Measurements from ENCODE around the gene CNGA2. TPM values are rescaled to one million over a fixed set of nuclear protein-coding genes. Genes with fewer than 3 reads are reported as not detected.

CNGA2 gene
- total and polyA plus RNA-seq, 9 of the 15 experiments (the other 6 are each of a cell fraction or from before 2014, with no cell fraction given), result not detected

DNA sequence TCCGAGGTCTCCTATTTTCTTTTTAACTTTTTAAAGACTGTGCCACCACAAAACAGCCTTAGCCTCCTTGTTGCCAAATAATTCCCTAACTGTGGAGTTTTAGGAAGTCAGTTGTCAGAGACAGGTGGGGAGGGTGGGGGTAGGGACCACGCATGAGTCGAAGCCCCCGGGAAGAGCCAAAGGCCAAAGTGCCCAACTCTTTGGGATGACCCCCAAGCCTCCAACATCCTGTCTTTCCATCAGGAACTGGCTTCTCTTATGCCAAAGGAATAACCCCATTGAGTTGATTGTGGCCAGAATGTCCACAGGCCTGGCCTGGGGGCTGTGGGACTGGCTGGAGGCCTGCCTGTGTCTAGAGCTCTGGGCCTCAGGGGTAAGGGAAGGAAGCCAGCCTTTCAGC is 33.5 kb upstream of the CNGA2 start (continued):
- TF ChIP-seq HOMEZ (CRISPR knock-in tag; IDR thresholded peaks at IDR 0.05) (no peak), FOXA3 (CRISPR knock-in tag; conservative IDR thresholded peaks at IDR 0.05 in 1 of 2, IDR thresholded peaks at IDR 0.05 in 1 of 2) (no peak)
- TF ChIP-seq, protein P1, sequence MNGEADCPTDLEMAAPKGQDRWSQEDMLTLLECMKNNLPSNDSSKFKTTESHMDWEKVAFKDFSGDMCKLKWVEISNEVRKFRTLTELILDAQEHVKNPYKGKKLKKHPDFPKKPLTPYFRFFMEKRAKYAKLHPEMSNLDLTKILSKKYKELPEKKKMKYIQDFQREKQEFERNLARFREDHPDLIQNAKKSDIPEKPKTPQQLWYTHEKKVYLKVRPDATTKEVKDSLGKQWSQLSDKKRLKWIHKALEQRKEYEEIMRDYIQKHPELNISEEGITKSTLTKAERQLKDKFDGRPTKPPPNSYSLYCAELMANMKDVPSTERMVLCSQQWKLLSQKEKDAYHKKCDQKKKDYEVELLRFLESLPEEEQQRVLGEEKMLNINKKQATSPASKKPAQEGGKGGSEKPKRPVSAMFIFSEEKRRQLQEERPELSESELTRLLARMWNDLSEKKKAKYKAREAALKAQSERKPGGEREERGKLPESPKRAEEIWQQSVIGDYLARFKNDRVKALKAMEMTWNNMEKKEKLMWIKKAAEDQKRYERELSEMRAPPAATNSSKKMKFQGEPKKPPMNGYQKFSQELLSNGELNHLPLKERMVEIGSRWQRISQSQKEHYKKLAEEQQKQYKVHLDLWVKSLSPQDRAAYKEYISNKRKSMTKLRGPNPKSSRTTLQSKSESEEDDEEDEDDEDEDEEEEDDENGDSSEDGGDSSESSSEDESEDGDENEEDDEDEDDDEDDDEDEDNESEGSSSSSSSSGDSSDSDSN (IDR thresholded peaks at IDR 0.05; ENCODE audit: borderline replicate concordance in 1 of 2, low read depth in 2 of 2, low read length in 2 of 2), result no peak

DNA sequence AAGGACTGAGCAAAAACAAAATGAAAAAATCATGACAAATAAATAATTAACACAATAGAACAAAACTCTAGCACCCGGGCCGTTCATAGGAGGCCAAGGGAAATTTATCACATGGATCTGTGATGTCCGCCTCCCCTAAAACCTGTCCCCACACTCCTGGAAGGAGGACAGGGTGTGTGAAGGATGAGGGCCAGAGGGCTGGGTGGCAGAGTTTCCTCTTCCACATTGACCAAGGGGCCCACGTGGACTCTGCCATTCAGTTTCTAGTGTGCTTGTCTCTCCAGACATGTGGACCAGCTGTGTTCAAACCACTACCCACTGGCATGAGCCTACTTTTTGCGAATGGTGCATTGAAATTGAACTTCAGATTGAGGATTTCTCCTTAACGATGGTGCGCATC is 33.0 kb upstream of the CNGA2 start:
- no peaks in the 10 kb centered on the region for H4K20me1 ChIP-seq (replicated peaks; ENCODE audit: control insufficient read depth, insufficient read depth, low read length)
- no peaks in the 10 kb centered on the region for H3K79me2 ChIP-seq (ENCODE audit: control insufficient read depth, insufficient read depth, low read length)
- no TSS peak for BruUV-seq (replicated peaks)
- H3K27ac ChIP-seq (ENCODE audit: extremely low read depth, low read depth, low read length), result no peak overlapping the region
- peaks cover 3 to 51% of the 10 kb centered on the region in 2 experiments; a peak in 3 of 5 replicates for H3K27me3 ChIP-seq (ENCODE audit: control insufficient read depth in 2 of 2, insufficient read depth in 2 of 2, low read length in 2 of 2)
- H3K4me3 ChIP-seq, result no peak overlapping the region
- DNase-seq (ENCODE audit: extremely low read depth in 1 of 4, low spot score in 3 of 4) (no peak), ATAC-seq (no peak), FAIRE-seq (no peak)
- ChIA-PET POLR2A (no interaction called here), CTCF (ENCODE audit: low intra/inter-chr PET ratio) (no interaction called here)
- H2AFZ ChIP-seq (ENCODE audit: low read depth, low read length), result no peak overlapping the region
- no peaks in the 10 kb centered on the region for H3K9me3 ChIP-seq (replicated peaks; ENCODE audit: control insufficient read depth, insufficient read depth, low read depth, low read length)
- H3K4me1 ChIP-seq (replicated peaks in 1 of 2; ENCODE audit: control insufficient read depth in 2 of 2, insufficient read depth in 2 of 2, low read length in 2 of 2), result no peaks in the 10 kb centered on the region
- 0% methylated on average over 6 of the region's 7 CpGs for WGBS (ENCODE audit: insufficient coverage, low coverage, missing lambda C conversion rate)
- intact Hi-C loops (cut with micrococcal nuclease) (no loop called here), in situ Hi-C loops (cut with MboI) (no loop called here)
- H3K9ac ChIP-seq (ENCODE audit: insufficient read depth in 1 of 2, low read depth in 2 of 2, low read length in 2 of 2), result no peak overlapping the region
- no peak overlapping the region for H3K4me2 ChIP-seq (ENCODE audit: insufficient read depth, low read length)
- no peaks in the 10 kb centered on the region for H3K9me1 ChIP-seq (ENCODE audit: control insufficient read depth, insufficient read depth, low read length)
- no peaks in the 10 kb centered on the region for H3K36me3 ChIP-seq (ENCODE audit: control insufficient read depth, insufficient read depth, low read length)
- no peak for TF ChIP-seq PML (IDR thresholded peaks at IDR 0.05; ENCODE audit: low read length)
- TF ChIP-seq HEY1 (CRISPR knock-in tag; IDR thresholded peaks at IDR 0.05; ENCODE audit: borderline replicate concordance), result no peak
- TF ChIP-seq ESRRA (IDR thresholded peaks at IDR 0.05; ENCODE audit: borderline replicate concordance, low read depth), result no peak
- TF ChIP-seq, protein P2, sequence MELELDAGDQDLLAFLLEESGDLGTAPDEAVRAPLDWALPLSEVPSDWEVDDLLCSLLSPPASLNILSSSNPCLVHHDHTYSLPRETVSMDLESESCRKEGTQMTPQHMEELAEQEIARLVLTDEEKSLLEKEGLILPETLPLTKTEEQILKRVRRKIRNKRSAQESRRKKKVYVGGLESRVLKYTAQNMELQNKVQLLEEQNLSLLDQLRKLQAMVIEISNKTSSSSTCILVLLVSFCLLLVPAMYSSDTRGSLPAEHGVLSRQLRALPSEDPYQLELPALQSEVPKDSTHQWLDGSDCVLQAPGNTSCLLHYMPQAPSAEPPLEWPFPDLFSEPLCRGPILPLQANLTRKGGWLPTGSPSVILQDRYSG (tag; conservative IDR thresholded peaks at IDR 0.05; ENCODE audit: low read depth), result no peak
- TF ChIP-seq, protein P3, sequence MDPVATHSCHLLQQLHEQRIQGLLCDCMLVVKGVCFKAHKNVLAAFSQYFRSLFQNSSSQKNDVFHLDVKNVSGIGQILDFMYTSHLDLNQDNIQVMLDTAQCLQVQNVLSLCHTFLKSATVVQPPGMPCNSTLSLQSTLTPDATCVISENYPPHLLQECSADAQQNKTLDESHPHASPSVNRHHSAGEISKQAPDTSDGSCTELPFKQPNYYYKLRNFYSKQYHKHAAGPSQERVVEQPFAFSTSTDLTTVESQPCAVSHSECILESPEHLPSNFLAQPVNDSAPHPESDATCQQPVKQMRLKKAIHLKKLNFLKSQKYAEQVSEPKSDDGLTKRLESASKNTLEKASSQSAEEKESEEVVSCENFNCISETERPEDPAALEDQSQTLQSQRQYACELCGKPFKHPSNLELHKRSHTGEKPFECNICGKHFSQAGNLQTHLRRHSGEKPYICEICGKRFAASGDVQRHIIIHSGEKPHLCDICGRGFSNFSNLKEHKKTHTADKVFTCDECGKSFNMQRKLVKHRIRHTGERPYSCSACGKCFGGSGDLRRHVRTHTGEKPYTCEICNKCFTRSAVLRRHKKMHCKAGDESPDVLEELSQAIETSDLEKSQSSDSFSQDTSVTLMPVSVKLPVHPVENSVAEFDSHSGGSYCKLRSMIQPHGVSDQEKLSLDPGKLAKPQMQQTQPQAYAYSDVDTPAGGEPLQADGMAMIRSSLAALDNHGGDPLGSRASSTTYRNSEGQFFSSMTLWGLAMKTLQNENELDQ (CRISPR knock-in tag; IDR thresholded peaks at IDR 0.05; ENCODE audit: borderline replicate concordance), result no peak
- TF ChIP-seq SMAD3 (CRISPR knock-in tag; conservative IDR thresholded peaks at IDR 0.05), result no peak
- TF ChIP-seq HDAC6 (IDR thresholded peaks at IDR 0.05; ENCODE audit: low read depth, low read length), result no peak
- no peak for TF ChIP-seq CXXC5 (CRISPR knock-in tag; IDR thresholded peaks at IDR 0.05)
- no peak for TF ChIP-seq ZNF12 (CRISPR knock-in tag; IDR thresholded peaks at IDR 0.05)

Measured in K562 (cell line).